ENCODE results near the gene TUBD1. TPM values are rescaled to one million over a fixed set of nuclear protein-coding genes. Genes with fewer than 3 reads are reported as not detected.
"Not testable (repeated sequence)": the region's sequence is repeated elsewhere in the genome, so short reads cannot be mapped to it uniquely, and the experiment has no call there.

TUBD1 gene
- total and polyA plus RNA-seq, 5 donors: 5.1 to 8.5 (median 8.3) TPM

DNA sequence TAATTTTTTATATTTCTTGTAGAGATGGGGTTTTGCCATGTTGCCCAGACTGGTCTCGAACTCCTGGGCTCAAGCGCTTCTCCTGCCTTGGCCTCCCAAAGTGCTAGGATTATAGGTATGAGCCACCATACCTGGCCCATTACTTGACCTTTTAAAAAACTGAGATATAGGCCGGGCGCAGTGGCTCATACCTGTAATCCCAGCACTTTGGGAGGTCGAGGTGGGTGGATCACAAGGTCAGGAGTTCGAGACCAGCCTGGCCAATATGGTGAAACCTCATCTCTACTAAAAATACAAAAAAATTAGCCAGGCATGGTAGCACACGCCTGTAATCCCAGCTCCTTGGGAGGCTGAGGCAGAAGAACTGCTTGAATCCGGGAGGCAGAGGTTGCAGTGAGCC, 19.3 kb downstream of the TUBD1 start:
- intact Hi-C loops (cut with DNase I); H3K9me3 ChIP-seq (ENCODE audit: control insufficient read depth, low read length); H3K27ac ChIP-seq (ENCODE audit: low read length); ATAC-seq; H3K27me3 ChIP-seq (ENCODE audit: control insufficient read depth, insufficient read depth); H3K4me3 ChIP-seq (ENCODE audit: low read length); H3K4me1 ChIP-seq (ENCODE audit: control insufficient read depth, insufficient read depth, low read length); DNase-seq: not testable (repeated sequence)
- 98% methylated on average over 8 of the region's 8 CpGs for WGBS

DNA sequence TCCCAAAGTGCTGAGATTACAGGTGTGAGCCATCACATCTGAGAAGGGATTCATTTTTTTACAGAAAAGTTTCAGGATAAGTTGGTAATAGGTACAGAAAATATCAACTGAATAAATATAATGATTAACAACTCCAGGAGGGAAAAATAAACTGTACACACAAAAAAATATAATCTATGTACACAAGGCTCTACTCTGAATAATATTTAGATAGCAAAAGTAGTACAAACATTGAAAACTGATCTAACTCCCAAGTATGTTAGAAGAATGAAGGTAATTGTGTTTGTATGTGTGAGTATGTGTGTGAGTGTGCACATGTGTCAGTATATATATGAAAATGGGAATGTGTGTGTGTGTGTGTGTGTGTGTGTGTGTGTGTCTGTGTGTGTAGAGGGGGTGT, 20.4 kb downstream of the TUBD1 start:
- Histone ChIP-seq H3K9me3 (ENCODE audit: control insufficient read depth, low read length) (no peaks in the 10 kb centered on the region), H3K27ac (ENCODE audit: low read length) (no peak overlapping the region), H3K27me3 (ENCODE audit: control insufficient read depth, insufficient read depth) (no peaks in the 10 kb centered on the region), H3K4me1 (ENCODE audit: control insufficient read depth, insufficient read depth, low read length) (no peaks in the 10 kb centered on the region), H3K4me3 (ENCODE audit: low read length) (no peak overlapping the region)
- no peak for DNase-seq
- intact Hi-C loops (cut with DNase I): no loop called here
- no peak for ATAC-seq

DNA sequence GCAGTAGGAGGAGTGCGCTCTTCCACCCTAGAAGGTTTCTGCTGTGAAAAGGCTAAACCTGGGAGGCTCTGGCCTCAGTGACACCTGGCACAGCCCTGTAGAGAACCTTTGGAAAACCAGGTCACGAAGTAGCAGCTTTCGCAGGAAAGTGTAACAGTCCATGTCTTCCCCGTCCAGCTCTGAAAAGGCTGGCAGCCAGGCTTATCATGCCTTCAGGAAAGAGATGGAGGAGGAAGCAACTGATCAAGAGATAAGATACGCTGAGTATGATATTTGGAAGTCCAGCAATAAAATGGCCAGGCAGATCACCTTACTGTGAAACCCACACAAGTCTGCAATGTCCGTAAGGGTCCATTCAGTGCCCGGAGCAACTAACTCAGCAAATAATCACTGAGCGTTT, 22.3 kb downstream of the TUBD1 start:
- DNase-seq (no peak), ATAC-seq (no peak)
- H3K4me3 ChIP-seq (ENCODE audit: low read length): no peak overlapping the region
- intact Hi-C loops (cut with DNase I): no loop called here
- no peak overlapping the region for H3K27ac ChIP-seq (ENCODE audit: low read length)
- no peaks in the 10 kb centered on the region for H3K27me3 ChIP-seq (ENCODE audit: control insufficient read depth, insufficient read depth)
- 83% methylated on average over 8 of the region's 8 CpGs for WGBS
- H3K9me3 ChIP-seq (ENCODE audit: control insufficient read depth, low read length): no peaks in the 10 kb centered on the region
- no peaks in the 10 kb centered on the region for H3K4me1 ChIP-seq (ENCODE audit: control insufficient read depth, insufficient read depth, low read length)

DNA sequence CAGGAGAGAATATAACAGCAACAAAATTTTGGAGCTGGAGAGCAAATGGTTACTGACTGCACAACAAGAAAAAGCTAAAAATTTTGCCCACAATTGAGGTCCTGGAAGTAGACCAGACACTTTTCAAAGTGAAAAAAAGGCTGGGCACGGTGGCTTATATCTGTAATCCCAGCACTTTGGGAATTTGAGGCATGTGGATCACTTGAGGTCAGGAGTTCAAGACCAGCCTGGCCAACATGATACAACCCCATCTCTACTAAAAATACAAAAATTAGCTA, 22.9 kb downstream of the TUBD1 start:
- H3K9me3 ChIP-seq (ENCODE audit: control insufficient read depth, low read length): no peaks in the 10 kb centered on the region
- ATAC-seq: no peak
- no peaks in the 10 kb centered on the region for H3K27me3 ChIP-seq (ENCODE audit: control insufficient read depth, insufficient read depth)
- DNase-seq: no peak
- no peak overlapping the region for H3K4me3 ChIP-seq (ENCODE audit: low read length)
- no peak overlapping the region for H3K27ac ChIP-seq (ENCODE audit: low read length)
- 26% methylated on average over 1 of the region's 1 CpG for WGBS
- intact Hi-C loops (cut with DNase I): no loop called here
- H3K4me1 ChIP-seq (ENCODE audit: control insufficient read depth, insufficient read depth, low read length): no peaks in the 10 kb centered on the region

DNA sequence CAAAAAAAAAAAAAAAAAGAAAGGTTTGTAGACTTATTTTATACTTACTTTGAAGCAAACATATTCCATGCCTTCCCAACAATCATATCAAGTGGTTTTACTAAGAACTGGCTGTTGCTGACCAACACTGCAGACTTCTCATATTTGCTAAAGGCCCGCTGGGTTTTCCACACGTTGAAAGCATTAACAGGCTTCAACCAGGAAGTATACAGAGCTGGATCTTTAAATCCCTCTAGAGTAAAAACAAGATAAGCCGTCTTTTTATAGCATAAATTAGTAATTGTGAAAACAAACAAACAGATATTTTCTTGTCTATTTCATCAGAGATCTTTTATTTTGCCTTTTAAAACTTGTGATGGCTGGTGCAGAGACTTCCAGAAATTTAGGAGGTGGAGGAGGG, 29.1 kb downstream of the TUBD1 start:
- Histone ChIP-seq H3K27ac (ENCODE audit: low read length) (no peak overlapping the region), H3K4me3 (ENCODE audit: low read length) (no peak overlapping the region), H3K27me3 (ENCODE audit: control insufficient read depth, insufficient read depth) (no peaks in the 10 kb centered on the region), H3K4me1 (ENCODE audit: control insufficient read depth, insufficient read depth, low read length) (no peaks in the 10 kb centered on the region), H3K9me3 (ENCODE audit: control insufficient read depth, low read length) (no peaks in the 10 kb centered on the region)
- no peak for ATAC-seq
- DNase-seq: no peak
- 54% methylated on average over 3 of the region's 3 CpGs for WGBS
- intact Hi-C loops (cut with DNase I): no loop called here

DNA sequence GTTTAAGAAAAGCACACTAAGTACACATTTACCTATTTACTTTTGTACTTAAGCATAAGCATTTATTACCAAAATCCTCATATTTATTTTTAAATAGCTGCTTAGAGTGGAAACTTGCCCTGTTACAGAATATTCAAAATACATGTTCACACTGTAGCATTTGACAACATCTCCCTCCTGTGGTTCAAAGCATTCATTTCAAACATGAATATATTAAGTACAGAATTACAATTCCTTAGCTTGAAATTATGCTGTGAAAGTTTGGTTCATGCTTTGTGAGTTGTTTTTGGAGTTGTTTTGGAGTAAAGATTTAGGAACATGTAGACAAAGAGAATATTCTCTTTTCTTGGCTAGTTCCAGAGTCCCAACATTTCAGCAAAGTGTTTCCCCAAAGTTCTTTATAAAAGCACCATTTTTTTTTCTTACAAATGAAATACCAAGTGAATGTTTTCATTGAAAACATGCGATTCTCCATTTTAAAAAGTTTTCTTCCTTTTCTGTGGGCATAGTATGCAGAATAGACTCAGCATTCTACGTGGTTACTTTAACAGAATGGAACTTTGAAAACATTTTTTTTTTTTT, 33.2 kb downstream of the TUBD1 start:
- H3K4me1 ChIP-seq (ENCODE audit: control insufficient read depth, insufficient read depth, low read length): no peaks in the 10 kb centered on the region
- no peak for DNase-seq
- H3K27me3 ChIP-seq (ENCODE audit: control insufficient read depth, insufficient read depth): no peaks in the 10 kb centered on the region
- ATAC-seq: peak in 1 of 2 donors; percentile 63
- 82% methylated on average over 2 of the region's 2 CpGs for WGBS
- no peaks in the 10 kb centered on the region for H3K9me3 ChIP-seq (ENCODE audit: control insufficient read depth, low read length)
- H3K27ac ChIP-seq (ENCODE audit: low read length): no peak overlapping the region
- intact Hi-C loops (cut with DNase I): no loop called here
- no peak overlapping the region for H3K4me3 ChIP-seq (ENCODE audit: low read length)

DNA sequence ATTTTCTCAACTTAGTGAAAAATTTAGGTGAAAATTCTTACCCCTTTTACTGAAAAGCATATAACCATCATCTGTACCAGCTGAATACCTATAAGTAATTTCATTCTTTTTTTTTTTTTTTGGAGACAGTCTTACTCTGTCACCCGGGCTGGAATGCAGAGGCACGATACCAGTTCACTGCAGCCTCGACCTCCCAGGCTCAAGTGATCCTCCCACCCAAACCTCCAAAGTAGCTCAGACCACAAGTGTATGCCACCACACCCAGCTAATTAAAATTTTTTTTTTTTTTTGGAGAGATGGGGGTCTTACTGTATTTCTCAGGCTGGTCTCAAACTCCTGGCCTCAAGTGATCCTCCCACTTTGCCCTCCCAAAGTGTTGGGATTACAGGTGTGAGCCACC, 33.8 kb downstream of the TUBD1 start:
- Histone ChIP-seq H3K4me3 (ENCODE audit: low read length) (no peak overlapping the region), H3K27ac (ENCODE audit: low read length) (no peak overlapping the region), H3K4me1 (ENCODE audit: control insufficient read depth, insufficient read depth, low read length) (no peaks in the 10 kb centered on the region), H3K27me3 (ENCODE audit: control insufficient read depth, insufficient read depth) (no peaks in the 10 kb centered on the region), H3K9me3 (ENCODE audit: control insufficient read depth, low read length) (no peaks in the 10 kb centered on the region)
- ATAC-seq: no peak
- intact Hi-C loops (cut with DNase I): no loop called here
- 70% methylated on average over 3 of the region's 3 CpGs for WGBS
- no peak for DNase-seq

DNA sequence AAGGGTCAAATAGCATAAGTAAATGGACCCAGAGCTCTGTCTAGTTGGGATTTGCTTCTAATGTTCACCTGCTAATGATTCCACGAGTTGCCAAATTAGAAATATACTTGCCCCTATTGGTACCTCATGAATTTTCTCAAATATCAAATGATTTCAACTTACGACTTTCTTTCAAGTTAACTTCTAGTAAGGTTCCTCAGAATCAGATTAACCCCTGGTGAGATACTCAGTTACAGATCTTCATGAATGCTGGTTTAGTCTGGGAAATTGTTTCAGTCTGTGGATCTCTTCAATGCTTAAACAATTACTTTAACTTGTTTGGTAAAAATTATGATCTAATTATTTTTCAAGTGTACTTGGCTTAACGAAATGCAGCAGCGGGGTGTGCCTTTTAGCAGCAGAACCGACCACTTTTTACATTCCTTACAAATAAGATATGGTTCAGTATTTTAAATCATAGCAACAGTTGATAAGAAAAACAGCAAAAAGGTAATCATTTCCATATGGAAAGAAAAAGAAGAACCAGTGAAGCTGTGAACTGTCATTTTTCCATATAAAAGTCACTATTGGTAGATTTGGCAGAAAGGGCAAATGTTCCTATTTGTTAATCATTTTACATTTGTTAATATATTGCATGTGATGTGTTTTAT, 34.5 kb downstream of the TUBD1 start:
- intact Hi-C loops (cut with DNase I): no loop called here
- Histone ChIP-seq H3K27me3 (ENCODE audit: control insufficient read depth, insufficient read depth) (no peaks in the 10 kb centered on the region), H3K4me3 (ENCODE audit: low read length) (no peak overlapping the region), H3K9me3 (ENCODE audit: control insufficient read depth, low read length) (no peaks in the 10 kb centered on the region), H3K4me1 (ENCODE audit: control insufficient read depth, insufficient read depth, low read length) (no peaks in the 10 kb centered on the region), H3K27ac (ENCODE audit: low read length) (no peak overlapping the region)
- DNase-seq (no peak), ATAC-seq (no peak)
- 80% methylated on average over 5 of the region's 5 CpGs for WGBS

DNA sequence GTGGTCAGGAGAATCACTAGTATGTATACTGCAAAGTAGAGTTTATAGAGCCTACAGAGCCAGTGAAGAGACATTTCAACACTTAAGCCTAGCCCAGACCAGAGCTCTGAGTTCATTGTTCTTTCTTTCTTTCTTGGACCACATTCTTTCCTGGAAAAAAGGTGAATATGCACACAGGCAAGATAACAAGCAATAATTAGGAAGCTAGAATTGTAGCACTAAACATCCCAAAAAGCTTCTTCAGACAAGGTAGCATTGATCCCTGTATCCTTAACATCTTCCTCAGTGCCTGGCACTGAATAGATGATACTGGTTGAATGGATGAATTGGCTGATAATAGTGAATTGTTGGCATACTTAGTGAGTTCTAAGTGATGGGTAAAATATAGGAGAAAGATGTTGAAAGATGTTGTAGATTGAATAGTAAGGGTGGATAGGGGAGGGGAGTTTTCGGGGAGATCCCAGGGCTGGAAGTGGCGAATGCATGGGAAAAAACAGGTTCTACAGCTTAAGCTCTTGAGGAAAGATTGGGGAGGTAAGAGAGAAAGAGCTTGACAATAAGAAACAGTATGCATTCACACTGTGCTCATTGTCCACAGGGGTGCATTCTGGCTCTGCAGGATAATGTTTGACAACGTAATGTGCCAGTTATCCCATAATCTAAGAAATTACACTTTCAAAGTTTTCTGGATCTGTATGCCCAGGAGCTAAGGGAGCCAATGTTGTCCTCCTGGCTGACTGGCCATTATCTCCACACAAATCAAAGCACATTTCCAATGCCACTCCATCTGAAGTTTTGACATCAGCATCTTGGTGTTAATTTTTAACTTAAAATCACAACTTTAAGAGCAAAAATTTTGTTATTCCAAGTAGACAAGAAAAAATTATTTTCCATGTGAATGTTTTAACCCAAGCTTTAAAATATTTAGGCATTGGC, 35.6 kb downstream of the TUBD1 start:
- intact Hi-C loops (cut with DNase I): no loop called here
- 89% methylated on average over 3 of the region's 3 CpGs for WGBS
- Histone ChIP-seq H3K27ac (ENCODE audit: low read length) (no peak overlapping the region), H3K4me3 (ENCODE audit: low read length) (no peak overlapping the region), H3K27me3 (ENCODE audit: control insufficient read depth, insufficient read depth) (no peaks in the 10 kb centered on the region), H3K9me3 (ENCODE audit: control insufficient read depth, low read length) (no peaks in the 10 kb centered on the region), H3K4me1 (ENCODE audit: control insufficient read depth, insufficient read depth, low read length) (no peaks in the 10 kb centered on the region)
- DNase-seq (no peak), ATAC-seq (no peak)

DNA sequence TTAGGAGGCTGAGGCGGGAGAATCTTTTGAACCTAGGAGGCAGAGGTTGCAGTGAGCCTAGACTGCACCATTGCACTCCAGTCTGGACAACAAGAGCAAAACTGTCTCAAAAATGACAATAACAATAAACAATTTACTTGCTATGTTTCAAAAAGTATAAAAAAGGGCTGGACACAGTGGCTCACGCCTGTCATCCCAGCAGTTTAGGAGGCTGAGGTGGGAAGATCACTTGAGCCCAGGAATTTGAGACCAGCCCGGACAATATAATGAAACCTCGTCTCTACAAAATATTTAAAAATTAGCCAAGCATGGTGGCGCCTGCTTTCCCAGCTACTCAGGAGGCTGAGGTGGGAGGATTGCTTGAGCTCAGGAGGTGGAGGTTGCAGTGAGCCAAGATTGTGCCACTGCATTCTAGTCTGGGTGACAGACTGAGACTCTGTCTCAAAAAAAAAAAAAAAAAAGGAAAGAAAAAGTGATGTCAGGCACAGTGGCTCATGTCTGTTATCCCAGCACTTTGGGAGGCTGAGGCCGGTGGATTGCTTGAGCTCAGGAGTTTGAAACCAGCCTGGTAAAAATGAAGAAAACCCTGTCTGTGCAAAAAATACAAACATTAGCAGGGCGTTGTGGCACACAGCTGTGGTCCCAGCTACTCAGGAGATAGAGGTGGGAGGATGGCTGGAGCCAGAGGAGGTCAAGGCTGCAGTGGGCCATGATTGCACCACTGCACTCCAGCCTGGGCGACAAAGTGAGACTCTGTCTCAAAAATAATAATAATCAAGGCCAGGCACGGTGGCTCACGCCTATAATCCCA, 38.6 kb downstream of the TUBD1 start:
- H3K4me1 ChIP-seq (ENCODE audit: control insufficient read depth, insufficient read depth, low read length); H3K27me3 ChIP-seq (ENCODE audit: control insufficient read depth, insufficient read depth); intact Hi-C loops (cut with DNase I); ATAC-seq; H3K9me3 ChIP-seq (ENCODE audit: control insufficient read depth, low read length); DNase-seq; H3K27ac ChIP-seq (ENCODE audit: low read length); H3K4me3 ChIP-seq (ENCODE audit: low read length): not testable (repeated sequence)
- 94% methylated on average over 10 of the region's 10 CpGs for WGBS
